KMS-11 (cell line): ENCODE data around the gene CAVIN1.

Experiments
- H2AFZ ChIP-seq: fragments of 200-600 bp; sonication (generic); 2 replicates; pipeline ENCODE4 v1.6.1; 2016; ENCODE audit warnings: antibody characterized with exemption, mixed run types, low read depth
- H3K27ac ChIP-seq: fragments of 200-600 bp; sonication (generic); 2 replicates; pipeline ENCODE4 v1.6.1; 2016; ENCODE audit warnings: mild to moderate bottlenecking, mixed run types
- H3K27me3 ChIP-seq: fragments of 200-600 bp; sonication (generic); 2 replicates; pipeline ENCODE4 v1.6.1; 2017; ENCODE audit warnings: mild to moderate bottlenecking, low read depth, mixed run types, moderate library complexity; ENCODE audit not compliant: insufficient read depth
- H3K36me3 ChIP-seq: fragments of 200-600 bp; sonication (generic); 2 replicates; pipeline ENCODE4 v1.6.1; 2017; ENCODE audit warnings: mild to moderate bottlenecking, mixed run types; ENCODE audit not compliant: insufficient read depth
- H3K4me1 ChIP-seq: fragments of 200-600 bp; sonication (generic); 2 replicates; pipeline ENCODE4 v1.6.1; 2016; ENCODE audit warnings: mild to moderate bottlenecking, low read depth, mixed run types; ENCODE audit not compliant: poor library complexity, severe bottlenecking
- H3K4me2 ChIP-seq: fragments of 200-600 bp; sonication (generic); 2 replicates; pipeline ENCODE4 v1.7.0; 2016; ENCODE audit warnings: mild to moderate bottlenecking, mixed run types
- H3K4me3 ChIP-seq: fragments of 200-600 bp; sonication (generic); IDR thresholded peaks from 2 replicates; pipeline ENCODE4 v1.6.1; 2017; ENCODE audit warnings: low read depth, low read length, mixed read lengths; ENCODE audit not compliant: insufficient read depth
- H3K79me2 ChIP-seq: fragments of 200-600 bp; sonication (generic); 2 replicates; pipeline ENCODE4 v1.6.1; 2016; ENCODE audit warnings: low read depth, mixed run types; ENCODE audit not compliant: insufficient read depth
- H3K9ac ChIP-seq: fragments of 200-600 bp; sonication (generic); 2 replicates; pipeline ENCODE4 v1.6.1; 2016; ENCODE audit warnings: mild to moderate bottlenecking, mixed run types
- H4K20me1 ChIP-seq: fragments of 200-600 bp; sonication (generic); 2 replicates; pipeline ENCODE4 v1.6.1; 2016; ENCODE audit warnings: mild to moderate bottlenecking, mixed run types; ENCODE audit not compliant: insufficient read depth
- CTCF ChIP-seq: fragments of 200-600 bp; sonication (generic); conservative IDR thresholded peaks from 2 replicates; pipeline ENCODE4 v1.6.1; 2017; ENCODE audit warnings: low read depth, mild to moderate bottlenecking, antibody characterized with exemption, low read length, moderate library complexity, mixed read lengths

Gene CAVIN1

GRCh38 chr17:42442196-42442565 lies 19.1 kb upstream of the CAVIN1 start:
- Histone ChIP-seq H4K20me1 (no peaks in the 10 kb centered on the region), H3K36me3 (no peaks in the 10 kb centered on the region), H3K27ac (no peak overlapping the region), H3K4me1 (peaks cover 21% of the 10 kb centered on the region), H3K4me2 (peak overlapping the region; percentile 26; the same call in 1 of the 2 replicates), H3K79me2 (no peaks in the 10 kb centered on the region), H3K9ac (peak overlapping the region; percentile 19; the same call in 1 of the 2 replicates), H3K27me3 (no peaks in the 10 kb centered on the region), H3K4me3 (no peak overlapping the region), H2AFZ (peak overlapping the region; percentile 65)
- no peak for TF ChIP-seq CTCF

- peak overlapping the region; percentile 26 for H3K4me2 ChIP-seq
Observed at GRCh38 chr17:42441371-42442195, 18.5 kb upstream of the CAVIN1 start.

GRCh38 chr17:42438600-42439567 lies 15.8 kb upstream of the CAVIN1 start:
- H3K27ac ChIP-seq = no peak overlapping the region
- TF ChIP-seq CTCF = peak; percentile 25; the same call in 1 of the 2 replicates
- no peak overlapping the region for H3K4me2 ChIP-seq
- H3K9ac ChIP-seq = no peak overlapping the region
- no peak overlapping the region for H2AFZ ChIP-seq
- peaks cover 21% of the 10 kb centered on the region for H3K4me1 ChIP-seq
- no peaks in the 10 kb centered on the region for H3K36me3 ChIP-seq
- H4K20me1 ChIP-seq = no peaks in the 10 kb centered on the region
- no peak overlapping the region for H3K4me3 ChIP-seq
- no peaks in the 10 kb centered on the region for H3K79me2 ChIP-seq
- no peaks in the 10 kb centered on the region for H3K27me3 ChIP-seq

More at GRCh38 chr17:42441371-42442195, 18.5 kb upstream of the CAVIN1 start:
- Histone ChIP-seq H3K27me3 (no peaks in the 10 kb centered on the region), H4K20me1 (no peaks in the 10 kb centered on the region), H3K79me2 (no peaks in the 10 kb centered on the region), H3K27ac (peak overlapping the region; percentile 6; the same call in 1 of the 2 replicates), H2AFZ (peak overlapping the region; percentile 65), H3K36me3 (no peaks in the 10 kb centered on the region), H3K9ac (peak overlapping the region; percentile 19; the same call in 1 of the 2 replicates), H3K4me1 (peaks cover 21% of the 10 kb centered on the region), H3K4me3 (no peak overlapping the region)
- no peak for TF ChIP-seq CTCF

- Histone ChIP-seq H3K9ac (no peak overlapping the region), H3K4me1 (peaks cover 11% of the 10 kb centered on the region), H2AFZ (no peak overlapping the region), H3K27ac (no peak overlapping the region), H4K20me1 (no peaks in the 10 kb centered on the region), H3K4me3 (no peak overlapping the region), H3K36me3 (no peaks in the 10 kb centered on the region), H3K27me3 (no peaks in the 10 kb centered on the region), H3K4me2 (no peak overlapping the region), H3K79me2 (no peaks in the 10 kb centered on the region)
- TF ChIP-seq CTCF = no peak
Observed at GRCh38 chr17:42436391-42436790, 13.3 kb upstream of the CAVIN1 start.
